Measurements from ENCODE around the gene NAV3.

GRCh38 chr12:78191611-78192010 lies 360.9 kb downstream of the NAV3 start:
- TF ChIP-seq CTCF (IDR thresholded peaks at IDR 0.05) = no peak
- no peak for TF ChIP-seq TCF7L2 (IDR thresholded peaks at IDR 0.05; ENCODE audit: low read depth, low read length)
- no peak for TF ChIP-seq POLR2AphosphoS5 (IDR thresholded peaks at IDR 0.05; ENCODE audit: low read depth, low read length)
- no peak for TF ChIP-seq SIN3A (IDR thresholded peaks at IDR 0.05; ENCODE audit: borderline replicate concordance, insufficient read depth, low read depth, low read length)
